GM18508 (cell line): Measurements from ENCODE around the gene FIBCD1.
"Not testable (repeated sequence)": the region's sequence is repeated elsewhere in the genome, so short reads cannot be mapped to it uniquely, and the experiment has no call there.

Experiments
- ATAC-seq: cut with Tn5 transposase; IDR thresholded peaks from one replicate; pipeline ENCODE4 v1.9.1; 2021; ENCODE audit warnings: moderate number of reproducible peaks; ENCODE audit not compliant: insufficient read depth, unreplicated experiment

FIBCD1 gene

GRCh38 chr9:130912932-130913598, 26.0 kb downstream of the FIBCD1 start:
- no peak for ATAC-seq

- ATAC-seq, result no peak
Observed at GRCh38 chr9:130911254-130912049, 27.6 kb downstream of the FIBCD1 start.

- ATAC-seq, result not testable (repeated sequence)
Observed at GRCh38 chr9:130910670-130911069, 28.4 kb downstream of the FIBCD1 start.

- not testable (repeated sequence) for ATAC-seq
Observed at GRCh38 chr9:130910041-130910440, 29.0 kb downstream of the FIBCD1 start.

- no peak for ATAC-seq
Observed at GRCh38 chr9:130908878-130909355, 30.1 kb downstream of the FIBCD1 start.

GRCh38 chr9:130908146-130908877, 30.7 kb downstream of the FIBCD1 start:
- no peak for ATAC-seq

GRCh38 chr9:130906735-130907416, 32.2 kb downstream of the FIBCD1 start:
- no peak for ATAC-seq

GRCh38 chr9:130905902-130906734, 32.9 kb downstream of the FIBCD1 start:
- no peak for ATAC-seq

- ATAC-seq, result no peak
Observed at GRCh38 chr9:130905125-130905901, 33.7 kb downstream of the FIBCD1 start.

GRCh38 chr9:130904070-130905044, 34.7 kb downstream of the FIBCD1 start:
- ATAC-seq, result no peak

GRCh38 chr9:130903194-130904069, 35.6 kb downstream of the FIBCD1 start:
- no peak for ATAC-seq

- no peak for ATAC-seq
Observed at GRCh38 chr9:130902204-130903185, 36.6 kb downstream of the FIBCD1 start.

GRCh38 chr9:130901498-130902203, 37.4 kb downstream of the FIBCD1 start:
- no peak for ATAC-seq

- ATAC-seq, result no peak
Observed at GRCh38 chr9:130900701-130901497, 38.1 kb downstream of the FIBCD1 start.
